Adipose tissue (tissue), 3 donors: ENCODE data around the gene CDKN2AIP. TPM values are rescaled to one million over a fixed set of nuclear protein-coding genes. Genes with fewer than 3 reads are reported as not detected.
"Not testable (repeated sequence)": the region's sequence is repeated elsewhere in the genome, so short reads cannot be mapped to it uniquely, and the experiment has no call there.

Source experiments
- H3K27ac ChIP-seq: one replicate; pipeline ENCODE4 v1.5.1; 2013; ENCODE audit warnings: low read depth, low read length
- WGBS, 3 donors: extraction: QIAGEN DNeasy Blood & Tissue Kit; methylation state at CpG; one replicate each; pipeline ENCODE4 v1.1.7; 2013; 5-methylcytosine and 5-hydroxymethylcytosine counted together
- polyA plus RNA-seq, 3 donors: library from polyadenylated mRNA; stranded (reverse); fragments of 200-250 nt; gene quantifications; one replicate each; pipeline ENCODE4 v1.2.3, GENCODE V29; 2013
- donor health status: healthy with polysubstance abuse.
- donor health status: Bipolar disorder and iron deficiency.
- donor health status: healthy.

Gene CDKN2AIP
- polyA plus RNA-seq, 3 donors, result 7.6 to 9.6 (median 9.4) TPM

GRCh38 chr4:183411291-183411861 lies 33.1 kb upstream of the CDKN2AIP start:
- WGBS, 3 donors, result 63 to 85% (median 78%) methylated on average over 11 of the region's 11 CpGs
- no peak overlapping the region for H3K27ac ChIP-seq

DNA sequence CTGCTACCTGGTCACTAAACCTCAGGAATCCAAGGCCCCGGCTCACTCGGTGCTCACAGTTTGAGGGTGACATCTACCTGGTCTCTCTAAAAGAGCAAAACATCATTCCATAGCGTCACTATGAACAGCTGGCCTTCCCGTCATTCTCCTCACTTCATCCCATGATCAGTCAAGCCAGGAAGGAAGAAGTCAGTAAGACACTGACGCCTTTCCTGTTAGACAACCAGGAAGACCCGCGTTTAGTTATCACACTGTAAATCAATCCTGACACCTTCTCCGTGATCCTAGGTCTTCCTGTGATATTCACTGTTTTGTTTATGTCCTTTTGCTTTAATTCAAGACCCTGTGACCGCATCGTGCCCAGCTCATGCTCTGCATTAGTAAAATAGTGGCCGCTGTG lies 31.6 kb upstream of the CDKN2AIP start:
- H3K27ac ChIP-seq, result no peak overlapping the region
- WGBS, 3 donors, result 71 to 80% (median 71%) methylated on average over 11 of the region's 11 CpGs

- H3K27ac ChIP-seq, result no peak overlapping the region
- 88 to 91% (median 88%) methylated on average over 28 of the region's 28 CpGs for WGBS, 3 donors
Measured at GRCh38 chr4:183413234-183414200, 30.9 kb upstream of the CDKN2AIP start.

GRCh38 chr4:183416879-183417755 lies 27.3 kb upstream of the CDKN2AIP start:
- WGBS, 3 donors, result 66 to 83% (median 80%) methylated on average over 10 of the region's 10 CpGs
- no peak overlapping the region for H3K27ac ChIP-seq

DNA sequence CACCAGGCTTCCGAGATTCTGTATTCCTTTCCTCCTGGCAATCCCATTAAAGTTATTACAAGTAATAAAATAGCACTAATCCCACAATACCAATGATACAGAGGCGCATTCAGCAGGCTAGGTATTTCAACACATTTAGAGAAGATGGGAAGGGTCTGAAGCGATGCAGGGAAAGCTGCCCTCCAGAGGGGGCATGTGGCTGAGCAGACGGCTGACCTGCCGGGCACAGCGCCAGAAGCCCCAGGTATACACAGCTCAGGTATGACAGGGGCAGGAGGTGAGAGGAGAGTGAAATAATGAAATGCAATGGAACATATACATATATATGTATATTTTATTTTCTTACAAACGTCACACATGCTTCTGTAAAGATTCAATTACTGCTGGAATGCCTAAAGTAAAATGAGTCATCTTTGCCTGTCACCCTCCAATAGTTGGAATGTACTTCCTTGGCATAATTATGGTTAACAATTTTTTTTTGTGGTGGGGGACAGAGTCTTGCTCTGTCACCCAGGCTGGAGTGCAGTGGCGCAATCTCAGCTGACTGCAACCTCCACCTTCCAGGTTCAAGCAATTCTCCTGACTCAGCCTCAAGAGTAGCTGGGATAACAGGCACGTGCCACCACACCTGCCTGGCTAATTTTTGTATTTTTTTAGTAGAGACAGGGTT lies 21.3 kb upstream of the CDKN2AIP start:
- WGBS, 3 donors, result 74 to 89% (median 84%) methylated on average over 9 of the region's 9 CpGs
- H3K27ac ChIP-seq, result no peak overlapping the region

GRCh38 chr4:183424109-183424744 lies 20.2 kb upstream of the CDKN2AIP start:
- WGBS, 3 donors, result 70 to 79% (median 77%) methylated on average over 5 of the region's 5 CpGs
- H3K27ac ChIP-seq, result no peak overlapping the region

DNA sequence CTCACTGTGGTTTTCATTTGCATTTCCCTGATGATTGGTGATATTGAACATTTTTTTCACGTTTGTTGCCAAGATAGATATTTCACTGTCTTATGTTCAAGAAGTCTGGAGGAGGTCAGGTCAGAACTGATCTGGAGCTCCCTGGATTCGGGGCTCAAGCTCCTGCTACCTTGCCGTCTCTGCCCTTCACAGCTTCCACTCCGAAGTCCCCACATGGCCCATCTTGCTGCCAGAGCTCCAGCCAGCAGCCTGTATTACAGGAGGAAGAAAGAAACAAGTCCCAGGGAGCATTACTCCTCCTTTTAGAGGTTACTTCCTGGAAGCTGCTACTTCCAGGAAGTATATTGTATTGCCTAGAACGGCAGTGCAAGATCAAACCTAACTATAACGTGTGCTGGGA lies 17.9 kb upstream of the CDKN2AIP start:
- WGBS, 3 donors, result 67 to 77% (median 72%) methylated on average over 6 of the region's 6 CpGs

DNA sequence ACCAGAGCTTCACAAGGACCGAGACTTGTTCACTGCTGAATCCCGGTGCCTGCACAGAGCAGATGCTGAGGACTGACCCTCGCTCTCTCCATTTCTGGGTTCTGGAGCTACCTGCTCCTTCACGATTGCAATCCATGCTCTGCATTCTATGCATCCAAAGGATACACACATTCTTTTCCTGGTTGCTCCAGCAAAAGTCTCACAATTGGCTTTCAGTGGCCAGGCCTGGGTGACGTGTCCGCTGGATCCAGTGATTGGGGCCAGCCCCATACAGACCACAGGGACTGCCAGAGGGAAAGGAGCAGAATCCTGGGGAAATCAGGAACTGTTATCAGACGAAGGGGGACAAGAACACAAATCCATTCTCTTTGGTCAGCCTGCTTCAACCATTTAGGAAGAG lies 14.9 kb upstream of the CDKN2AIP start:
- H3K27ac ChIP-seq, result no peak overlapping the region
- 90 to 94% (median 93%) methylated on average over 7 of the region's 7 CpGs for WGBS, 3 donors

More for the DNA sequence above, 17.9 kb upstream of the CDKN2AIP start:
- H3K27ac ChIP-seq, result no peak overlapping the region

GRCh38 chr4:183430317-183430993 lies 14.0 kb upstream of the CDKN2AIP start:
- WGBS, 3 donors, result 57 to 66% (median 58%) methylated on average over 12 of the region's 12 CpGs
- no peak overlapping the region for H3K27ac ChIP-seq

GRCh38 chr4:183430994-183431347 lies 13.5 kb upstream of the CDKN2AIP start:
- 27 to 67% (median 34%) methylated on average over 3 of the region's 3 CpGs for WGBS, 3 donors
- no peak overlapping the region for H3K27ac ChIP-seq

DNA sequence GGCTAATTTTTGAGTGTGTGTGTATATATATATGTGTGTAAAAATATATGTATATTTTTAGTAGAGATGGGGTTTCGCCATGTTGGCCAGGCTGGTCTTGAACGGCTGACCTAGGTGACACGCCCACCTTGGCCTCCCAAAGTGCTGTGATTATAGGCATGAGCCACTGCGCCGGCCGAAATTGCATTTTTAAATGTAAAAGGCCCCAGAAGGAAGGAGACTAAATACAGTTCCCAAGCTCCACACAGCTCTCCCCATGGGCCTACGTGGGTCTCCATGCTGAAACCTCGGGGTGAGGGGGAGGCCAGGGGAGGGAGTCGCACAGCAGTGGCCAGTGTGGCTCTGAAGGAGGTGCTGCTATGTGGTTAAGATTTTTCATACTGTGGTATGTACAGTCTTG lies 12.8 kb upstream of the CDKN2AIP start:
- no peak overlapping the region for H3K27ac ChIP-seq
- 90 to 93% (median 92%) methylated on average over 9 of the region's 9 CpGs for WGBS, 3 donors

DNA sequence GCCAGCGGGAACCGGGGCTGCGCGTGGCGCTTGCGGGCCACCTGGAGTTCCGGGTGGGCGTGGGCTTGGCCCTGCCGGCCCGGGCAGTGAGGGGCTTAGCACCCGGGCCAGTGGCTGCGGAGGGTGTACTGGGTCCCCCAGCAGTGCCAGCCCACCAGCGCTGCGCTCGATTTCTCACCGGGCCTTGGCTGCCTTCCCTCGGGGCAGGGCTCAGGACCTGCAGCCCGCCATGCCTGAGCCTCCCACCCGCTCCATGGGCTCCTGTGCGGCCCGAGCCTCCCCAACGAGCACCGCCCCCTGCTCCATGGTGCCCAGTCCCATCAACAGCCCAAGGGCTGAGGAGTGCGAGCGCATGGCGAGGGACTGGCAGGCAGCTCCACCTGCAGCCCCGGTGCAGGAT lies 11.3 kb upstream of the CDKN2AIP start:
- 90 to 94% (median 93%) methylated on average over 20 to 27 of the region's 27 CpGs for WGBS, 3 donors
- not testable (repeated sequence) for H3K27ac ChIP-seq

DNA sequence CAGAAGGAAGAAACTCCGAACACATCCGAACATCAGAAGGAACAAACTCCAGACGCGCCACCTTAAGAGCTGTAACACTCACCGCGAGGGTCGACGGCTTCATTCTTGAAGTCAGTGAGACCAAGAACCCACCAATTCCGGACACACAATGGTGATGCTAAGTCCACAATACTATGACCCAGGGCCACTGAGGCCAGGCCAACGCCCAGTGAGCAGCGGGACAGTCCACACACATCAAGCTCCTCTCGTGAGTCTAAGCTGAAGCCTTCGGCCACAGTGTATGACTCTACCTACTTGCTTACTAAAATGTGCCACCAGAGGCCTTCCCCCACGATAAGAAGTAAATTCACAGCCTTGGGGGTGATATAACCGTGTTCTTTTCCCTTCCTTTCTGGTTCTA lies 10.2 kb upstream of the CDKN2AIP start:
- 90 to 93% (median 90%) methylated on average over 15 of the region's 15 CpGs for WGBS, 3 donors
- no peak overlapping the region for H3K27ac ChIP-seq

DNA sequence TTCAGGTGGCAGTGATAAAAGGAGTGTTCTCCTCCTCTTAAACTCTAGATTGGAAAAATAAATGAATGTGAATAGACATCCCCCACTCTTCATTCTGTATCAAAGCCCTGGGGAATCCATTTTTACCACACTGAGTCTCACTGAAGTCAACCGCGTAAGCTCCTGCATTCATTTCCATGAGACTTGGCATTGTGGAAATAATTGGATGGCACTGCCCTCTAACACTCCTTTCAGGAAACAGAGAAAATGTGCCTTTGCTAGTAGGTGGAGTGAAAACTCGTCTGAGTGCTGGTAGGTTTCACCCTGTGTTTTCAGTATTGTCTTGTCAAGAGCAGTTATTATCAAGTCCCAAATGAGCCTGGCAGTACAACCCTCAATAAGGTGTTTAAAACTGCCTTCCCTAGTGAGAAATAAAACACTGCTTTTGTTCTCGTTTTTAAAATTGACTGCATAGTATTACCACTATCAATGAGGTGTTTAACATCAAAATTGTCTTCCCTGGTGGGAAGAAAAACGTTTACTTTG lies 9.7 kb upstream of the CDKN2AIP start:
- WGBS, 3 donors, result 56 to 59% (median 59%) methylated on average over 5 of the region's 5 CpGs
- no peak overlapping the region for H3K27ac ChIP-seq

DNA sequence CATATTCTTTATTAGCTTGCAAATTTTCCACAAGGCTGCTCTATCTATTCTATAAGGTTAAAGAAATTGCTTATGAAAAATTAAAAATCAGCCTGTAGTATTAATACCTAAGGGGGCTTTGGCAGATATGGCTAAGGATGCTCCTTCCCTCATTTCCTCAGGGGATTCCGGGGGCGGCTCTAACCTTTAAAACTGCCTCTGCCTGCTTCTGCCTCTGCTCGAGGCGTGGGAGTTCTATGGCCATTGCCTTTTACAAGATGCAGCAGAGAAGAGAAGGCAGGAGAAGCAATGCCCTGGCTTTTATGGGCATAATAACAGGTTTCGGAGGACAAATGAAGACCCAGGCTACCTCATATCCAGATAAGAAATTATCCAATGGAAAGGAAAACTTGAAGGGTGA lies 8.6 kb upstream of the CDKN2AIP start:
- no peak overlapping the region for H3K27ac ChIP-seq
- 68 to 77% (median 76%) methylated on average over 5 of the region's 5 CpGs for whole genome bisulfite sequencing, 3 donors

GRCh38 chr4:183436417-183436816 lies 8.0 kb upstream of the CDKN2AIP start:
- 70 to 89% (median 85%) methylated on average over 6 of the region's 6 CpGs for WGBS, 3 donors

GRCh38 chr4:183437452-183437851 lies 7.0 kb upstream of the CDKN2AIP start:
- H3K27ac ChIP-seq, result no peak overlapping the region
- 93 to 97% (median 95%) methylated on average over 1 of the region's 1 CpG for WGBS, 3 donors

More at GRCh38 chr4:183436417-183436816, 8.0 kb upstream of the CDKN2AIP start:
- H3K27ac ChIP-seq, result no peak overlapping the region
